Ramos (cell line): Measurements from ENCODE around the gene GGT1.
"Not testable (repeated sequence)": the region's sequence is repeated elsewhere in the genome, so short reads cannot be mapped to it uniquely, and the experiment has no call there.

Experiments
- in situ Hi-C: fragments of 300-500 bp; cut with MboI; formaldehyde crosslinking; loops from one replicate; pipeline ENCODE4 v1.14.3; 2022; ENCODE audit warnings: low sequenced_read_pairs; ENCODE audit not compliant: unreplicated experiment

Gene GGT1

GRCh38 chr22:24602847-24603769, at the start of gene GGT1:
TSS of gene GGT1 (plus strand) at chr22:24603193. CDS start at chr22:24611082, 7,889 bp downstream.
- in situ Hi-C loops = not testable (repeated sequence)

- in situ Hi-C loops = no loop called here
Measured at GRCh38 chr22:24553597-24554312, 49.2 kb upstream of the GGT1 start.

GRCh38 chr22:24554313-24555164, 48.5 kb upstream of the GGT1 start, which contains the start of gene GUCD1:
TSS of gene GUCD1 (minus strand) at chr22:24555138. CDS start at chr22:24554991, 147 bp downstream.
- in situ Hi-C loops = no loop called here

GRCh38 chr22:24555165-24556039, 47.6 kb upstream of the GGT1 start, which contains the start of gene SNRPD3:
TSS of gene SNRPD3 (plus strand) at chr22:24555999. CDS start at chr22:24557675, 1,676 bp downstream.
- in situ Hi-C loops = no loop called here

GRCh38 chr22:24559471-24559870, 43.5 kb upstream of the GGT1 start:
- in situ Hi-C loops = no loop called here

GRCh38 chr22:24563246-24563645, 39.7 kb upstream of the GGT1 start:
- in situ Hi-C loops = no loop called here

- in situ Hi-C loops = no loop called here
Measured at GRCh38 chr22:24564376-24565058, 38.5 kb upstream of the GGT1 start.

GRCh38 chr22:24565077-24565476, 37.9 kb upstream of the GGT1 start:
- in situ Hi-C loops = no loop called here

GRCh38 chr22:24566899-24567511, 36.0 kb upstream of the GGT1 start:
- in situ Hi-C loops = no loop called here

GRCh38 chr22:24567668-24568067, 35.3 kb upstream of the GGT1 start:
- in situ Hi-C loops = no loop called here

GRCh38 chr22:24571266-24571665, 31.7 kb upstream of the GGT1 start:
- in situ Hi-C loops = no loop called here

GRCh38 chr22:24576778-24577177, 26.2 kb upstream of the GGT1 start:
- in situ Hi-C loops = no loop called here

GRCh38 chr22:24578355-24579257, 24.4 kb upstream of the GGT1 start:
- in situ Hi-C loops = no loop called here

- in situ Hi-C loops = no loop called here
Measured at GRCh38 chr22:24579258-24579601, 23.8 kb upstream of the GGT1 start.

GRCh38 chr22:24580276-24580675, 22.7 kb upstream of the GGT1 start:
- in situ Hi-C loops = no loop called here

- in situ Hi-C loops = no loop called here
Measured at GRCh38 chr22:24582056-24582814, 20.8 kb upstream of the GGT1 start.
